HCT116 (cell line): ENCODE results near the gene DOK5. TPM values are rescaled to one million over a fixed set of nuclear protein-coding genes. Genes with fewer than 3 reads are reported as not detected.

ENCODE experiments used
- ATAC-seq: fragments of 200-7000 bp; cut with Tn5 transposase; 2 replicates; pipeline ENCODE4 v1.9.1; 2020; ENCODE audit warnings: mild to moderate bottlenecking, moderate library complexity
- BruUV-seq: library from RNA; stranded (reverse); fragments of 400-500 nt; replicated peaks from 2 replicates; lab custom pipeline; 2021; lab: Mats Ljungman, UMichigan
- CTCF ChIA-PET: fragments of 300-600 bp; sonication (Branson Sonifier 250); formaldehyde crosslinking; loops from one replicate; lab custom pipeline; 2021; ENCODE audit warnings: antibody characterized with exemption; lab: Charles Lee
- POLR2A ChIA-PET: fragments of 300-600, 350-600 bp; sonication (Branson Sonifier 250); formaldehyde crosslinking; loops from one replicate; lab custom pipeline; 2021; ENCODE audit warnings: antibody characterized with exemption; lab: Charles Lee
- RAD21 ChIA-PET, 2 experiments: fragments of 300-600 bp; sonication (Branson Sonifier 250); formaldehyde crosslinking; loops; one replicate each; lab custom pipeline; 2023; ENCODE audit warnings: low total read pairs in 2 of 2; ENCODE audit not compliant: uncharacterized antibody in 2 of 2, unreplicated experiment in 2 of 2, low non-redundant PET in 1 of 2; lab: Charles Lee
- DNase-seq: peaks from one replicate; pipeline ENCODE4 v3.0.0-alpha.2; 2010; ENCODE audit warnings: low read depth, low spot score
- H2AFZ ChIP-seq: fragments of 200-600 bp; shearing (Covaris generic), sonication (generic); 2 replicates; pipeline ENCODE4 v1.6.1; 2017; ENCODE audit warnings: low read depth, mixed run types, mixed read lengths, antibody characterized with exemption, low read length; ENCODE audit not compliant: poor library complexity, severe bottlenecking
- H3K27ac ChIP-seq: 2 replicates; pipeline ENCODE4 v1.5.1; 2012; ENCODE audit warnings: low read depth, low read length
- H3K27me3 ChIP-seq: fragments of 200-600 bp; sonication (generic); 2 replicates; pipeline ENCODE4 v1.6.1; 2016; ENCODE audit warnings: mixed run types, low read length, mixed read lengths; ENCODE audit not compliant: insufficient read depth
- H3K36me3 ChIP-seq, 2 experiments: fragments of 200-500 bp in 1 of 2; fragments of 200-600 bp in 1 of 2; sonication (Bioruptor generic) in 1 of 2; sonication (generic) in 1 of 2; 2 replicates each; pipeline versions ENCODE4 v1.5.1 to v1.6.1; 2014 to 2016; ENCODE audit warnings: low read length in 2 of 2, inconsistent platforms in 1 of 2, mixed read lengths in 1 of 2, mixed run types in 1 of 2; ENCODE audit not compliant: insufficient read depth in 2 of 2, control insufficient read depth in 1 of 2
- H3K4me1 ChIP-seq, 2 experiments: fragments of 200-600 bp in 1 of 2; sonication (generic) in 1 of 2; 2 replicates each; pipeline versions ENCODE4 v1.5.1 to v1.6.1; 2012 to 2017; ENCODE audit warnings: low read length in 2 of 2, inconsistent platforms in 1 of 2, mild to moderate bottlenecking in 1 of 2, mixed read lengths in 1 of 2, mixed run types in 1 of 2, moderate library complexity in 1 of 2; ENCODE audit not compliant: insufficient read depth in 2 of 2, control insufficient read depth in 1 of 2
- H3K4me2 ChIP-seq: fragments of 200-600 bp; sonication (generic); 2 replicates; pipeline ENCODE4 v1.6.1; 2017; ENCODE audit warnings: mixed run types, low read length, mixed read lengths
- H3K4me3 ChIP-seq, 2 experiments: fragments of 200-600 bp in 1 of 2; sonication (generic) in 1 of 2; replicated peaks in 1 of 2; 2 replicates each; pipeline ENCODE4 v1.5.1; 2011 to 2016; ENCODE audit warnings: low read length in 2 of 2, control low read depth in 1 of 2, low read depth in 1 of 2, mild to moderate bottlenecking in 1 of 2, mixed read lengths in 1 of 2, mixed run types in 1 of 2
- H3K79me2 ChIP-seq: fragments of 200-600 bp; sonication (generic); 2 replicates; pipeline ENCODE4 v1.6.1; 2017; ENCODE audit warnings: mild to moderate bottlenecking, mixed run types, low read length, moderate library complexity, mixed read lengths; ENCODE audit not compliant: insufficient read depth
- H3K9ac ChIP-seq: fragments of 200-600 bp; sonication (generic); 2 replicates; pipeline ENCODE4 v1.6.1; 2016; ENCODE audit warnings: low read length, mixed read lengths
- H3K9me2 ChIP-seq: fragments of 200-600 bp; sonication (generic), shearing (Covaris generic); 2 replicates; pipeline ENCODE4 v1.6.1; 2017; ENCODE audit warnings: mixed run types, mild to moderate bottlenecking, moderate library complexity; ENCODE audit not compliant: insufficient read depth
- H3K9me3 ChIP-seq, 2 experiments: fragments of 200-500 bp in 1 of 2; fragments of 200-600 bp in 1 of 2; sonication (Bioruptor generic) in 1 of 2; sonication (generic) in 1 of 2; 2 replicates each; pipeline ENCODE4 v1.6.1; 2014 to 2017; ENCODE audit warnings: low read length in 2 of 2, mixed read lengths in 2 of 2, inconsistent platforms in 1 of 2, low read depth in 1 of 2, mild to moderate bottlenecking in 1 of 2, mixed run types in 1 of 2, moderate library complexity in 1 of 2; ENCODE audit not compliant: control insufficient read depth in 1 of 2, insufficient read depth in 1 of 2
- H4K20me1 ChIP-seq: fragments of 200-600 bp; sonication (generic), shearing (Covaris generic); 2 replicates; pipeline ENCODE4 v1.6.1; 2017; ENCODE audit warnings: mixed run types, mild to moderate bottlenecking, moderate library complexity; ENCODE audit not compliant: insufficient read depth
- EGR1 ChIP-seq: IDR thresholded peaks from 2 replicates; pipeline ENCODE4 v1.6.1; 2012; ENCODE audit warnings: low read depth
- EZH2 ChIP-seq: fragments of 200-600 bp; sonication (generic); IDR thresholded peaks from 2 replicates; pipeline ENCODE4 v1.6.1; 2017; ENCODE audit warnings: antibody characterized with exemption, mixed run types
- FOSL1 ChIP-seq: IDR thresholded peaks from 2 replicates; pipeline ENCODE4 v1.6.1; 2012; ENCODE audit warnings: low read depth
- POLR2A ChIP-seq: IDR thresholded peaks from 2 replicates; pipeline ENCODE4 v1.7.0; 2011; ENCODE audit warnings: borderline replicate concordance; ENCODE audit not compliant: insufficient read depth, insufficient read length; ENCODE audit errors: extremely low read depth
- SIN3A ChIP-seq: IDR thresholded peaks from 2 replicates; pipeline ENCODE4 v1.6.1; 2012; ENCODE audit warnings: low read depth
- SP1 ChIP-seq: IDR thresholded peaks from 2 replicates; pipeline ENCODE4 v1.6.1; 2012; ENCODE audit warnings: low read depth
- TCF7L2 ChIP-seq: IDR thresholded peaks from 2 replicates; pipeline ENCODE4 v1.7.0; 2011; ENCODE audit warnings: borderline replicate concordance, inconsistent platforms; ENCODE audit not compliant: insufficient read depth, insufficient read length; ENCODE audit errors: extremely low read depth
- ZNF274 ChIP-seq: fragments of 200-500 bp; sonication (Bioruptor generic); IDR thresholded peaks from 2 replicates; pipeline ENCODE4 v1.6.1; 2014; ENCODE audit warnings: mild to moderate bottlenecking, low read depth, low read length, inconsistent platforms
- intact Hi-C: fragments of 100-400 bp; cut with micrococcal nuclease; formaldehyde crosslinking; loops from 2 replicates; pipeline ENCODE4 v1.10.0; 2022
- total RNA-seq: library from RNA; stranded (reverse); gene quantifications from one replicate; pipeline ENCODE4 v1.2.1, GENCODE V29; 2021; ENCODE audit not compliant: unreplicated experiment
- TF ChIP-seq, protein P1 (sequence below): IDR thresholded peaks from 2 replicates; pipeline ENCODE4 v1.6.1; 2012; ENCODE audit warnings: low read depth
- TF ChIP-seq, protein P2 (sequence below), 3 experiments: fragments of 200-600 bp in 1 of 3; sonication (generic) in 1 of 3; IDR thresholded peaks in 2 of 3; conservative IDR thresholded peaks in 1 of 3; 2 replicates each; pipeline ENCODE4 v1.5.1; 2012 to 2017; ENCODE audit warnings: low read depth in 2 of 3, low read length in 2 of 3, antibody characterized with exemption in 1 of 3, borderline replicate concordance in 1 of 3, control low read depth in 1 of 3, mild to moderate bottlenecking in 1 of 3, mixed read lengths in 1 of 3, mixed run types in 1 of 3, moderate library complexity in 1 of 3; ENCODE audit not compliant: insufficient read depth in 1 of 3
- TF ChIP-seq, protein P3 (sequence below): IDR thresholded peaks from 2 replicates; pipeline ENCODE4 v1.6.1; 2011; ENCODE audit warnings: mild to moderate bottlenecking, low read length, moderate library complexity; ENCODE audit not compliant: insufficient replicate concordance; ENCODE audit errors: extremely low read depth

Gene DOK5
- total RNA-seq, 1 experiment from 2014 or later, result not detected

DNA sequence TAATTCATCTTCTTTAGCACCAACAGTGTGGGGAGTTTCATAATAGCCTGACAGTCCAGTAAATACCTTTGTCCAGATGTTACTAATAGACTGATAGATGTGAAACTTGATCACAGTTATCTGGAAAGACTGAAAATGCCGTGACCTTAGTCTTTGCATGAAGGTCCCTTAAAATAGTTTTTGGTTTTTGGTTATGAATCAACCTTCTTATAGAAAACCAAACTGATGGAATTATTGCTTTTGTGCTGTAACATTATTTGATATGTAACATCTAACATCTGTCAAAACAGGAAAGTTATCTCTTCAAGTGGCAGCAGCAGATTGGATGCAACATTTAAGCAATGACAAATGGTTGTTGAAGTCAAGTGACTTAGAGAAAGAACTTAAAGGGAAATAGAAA is 190.4 kb downstream of the DOK5 start:
- no peaks in the 10 kb centered on the region for H4K20me1 ChIP-seq
- H2AFZ ChIP-seq, result no peak overlapping the region
- ChIA-PET CTCF (no interaction called here), POLR2A (no interaction called here), RAD21 (no interaction called here)
- H3K36me3 ChIP-seq, result no peaks in the 10 kb centered on the region
- H3K27me3 ChIP-seq, result peaks cover 11% of the 10 kb centered on the region; the same call in 1 of the 2 replicates
- DNase-seq (no peak), ATAC-seq (no peak)
- BruUV-seq, result no TSS peak
- H3K9me3 ChIP-seq, result no peaks in the 10 kb centered on the region
- H3K9ac ChIP-seq, result no peak overlapping the region
- H3K4me2 ChIP-seq, result no peak overlapping the region
- H3K79me2 ChIP-seq, result no peaks in the 10 kb centered on the region
- no peak overlapping the region for H3K4me3 ChIP-seq
- peaks cover 0 to 7% of the 10 kb centered on the region in 2 experiments; a peak in 1 of 4 replicates for H3K4me1 ChIP-seq
- no peaks in the 10 kb centered on the region for H3K9me2 ChIP-seq
- TF ChIP-seq EZH2 (no peak), SP1 (no peak), SIN3A (no peak), POLR2A (no peak), TCF7L2 (no peak), FOSL1 (no peak), EGR1 (no peak), ZNF274 (no peak)
- TF ChIP-seq, protein P1, sequence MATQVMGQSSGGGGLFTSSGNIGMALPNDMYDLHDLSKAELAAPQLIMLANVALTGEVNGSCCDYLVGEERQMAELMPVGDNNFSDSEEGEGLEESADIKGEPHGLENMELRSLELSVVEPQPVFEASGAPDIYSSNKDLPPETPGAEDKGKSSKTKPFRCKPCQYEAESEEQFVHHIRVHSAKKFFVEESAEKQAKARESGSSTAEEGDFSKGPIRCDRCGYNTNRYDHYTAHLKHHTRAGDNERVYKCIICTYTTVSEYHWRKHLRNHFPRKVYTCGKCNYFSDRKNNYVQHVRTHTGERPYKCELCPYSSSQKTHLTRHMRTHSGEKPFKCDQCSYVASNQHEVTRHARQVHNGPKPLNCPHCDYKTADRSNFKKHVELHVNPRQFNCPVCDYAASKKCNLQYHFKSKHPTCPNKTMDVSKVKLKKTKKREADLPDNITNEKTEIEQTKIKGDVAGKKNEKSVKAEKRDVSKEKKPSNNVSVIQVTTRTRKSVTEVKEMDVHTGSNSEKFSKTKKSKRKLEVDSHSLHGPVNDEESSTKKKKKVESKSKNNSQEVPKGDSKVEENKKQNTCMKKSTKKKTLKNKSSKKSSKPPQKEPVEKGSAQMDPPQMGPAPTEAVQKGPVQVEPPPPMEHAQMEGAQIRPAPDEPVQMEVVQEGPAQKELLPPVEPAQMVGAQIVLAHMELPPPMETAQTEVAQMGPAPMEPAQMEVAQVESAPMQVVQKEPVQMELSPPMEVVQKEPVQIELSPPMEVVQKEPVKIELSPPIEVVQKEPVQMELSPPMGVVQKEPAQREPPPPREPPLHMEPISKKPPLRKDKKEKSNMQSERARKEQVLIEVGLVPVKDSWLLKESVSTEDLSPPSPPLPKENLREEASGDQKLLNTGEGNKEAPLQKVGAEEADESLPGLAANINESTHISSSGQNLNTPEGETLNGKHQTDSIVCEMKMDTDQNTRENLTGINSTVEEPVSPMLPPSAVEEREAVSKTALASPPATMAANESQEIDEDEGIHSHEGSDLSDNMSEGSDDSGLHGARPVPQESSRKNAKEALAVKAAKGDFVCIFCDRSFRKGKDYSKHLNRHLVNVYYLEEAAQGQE, result no peak
- TF ChIP-seq, protein P2, sequence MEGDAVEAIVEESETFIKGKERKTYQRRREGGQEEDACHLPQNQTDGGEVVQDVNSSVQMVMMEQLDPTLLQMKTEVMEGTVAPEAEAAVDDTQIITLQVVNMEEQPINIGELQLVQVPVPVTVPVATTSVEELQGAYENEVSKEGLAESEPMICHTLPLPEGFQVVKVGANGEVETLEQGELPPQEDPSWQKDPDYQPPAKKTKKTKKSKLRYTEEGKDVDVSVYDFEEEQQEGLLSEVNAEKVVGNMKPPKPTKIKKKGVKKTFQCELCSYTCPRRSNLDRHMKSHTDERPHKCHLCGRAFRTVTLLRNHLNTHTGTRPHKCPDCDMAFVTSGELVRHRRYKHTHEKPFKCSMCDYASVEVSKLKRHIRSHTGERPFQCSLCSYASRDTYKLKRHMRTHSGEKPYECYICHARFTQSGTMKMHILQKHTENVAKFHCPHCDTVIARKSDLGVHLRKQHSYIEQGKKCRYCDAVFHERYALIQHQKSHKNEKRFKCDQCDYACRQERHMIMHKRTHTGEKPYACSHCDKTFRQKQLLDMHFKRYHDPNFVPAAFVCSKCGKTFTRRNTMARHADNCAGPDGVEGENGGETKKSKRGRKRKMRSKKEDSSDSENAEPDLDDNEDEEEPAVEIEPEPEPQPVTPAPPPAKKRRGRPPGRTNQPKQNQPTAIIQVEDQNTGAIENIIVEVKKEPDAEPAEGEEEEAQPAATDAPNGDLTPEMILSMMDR (IDR thresholded peaks at IDR 0.05 in 2 of 3, conservative IDR thresholded peaks at IDR 0.05 in 1 of 3; ENCODE audit: borderline replicate concordance in 1 of 3, insufficient read depth in 1 of 3, low read depth in 2 of 3, low read length in 2 of 3), result no peak
- TF ChIP-seq, protein P3, sequence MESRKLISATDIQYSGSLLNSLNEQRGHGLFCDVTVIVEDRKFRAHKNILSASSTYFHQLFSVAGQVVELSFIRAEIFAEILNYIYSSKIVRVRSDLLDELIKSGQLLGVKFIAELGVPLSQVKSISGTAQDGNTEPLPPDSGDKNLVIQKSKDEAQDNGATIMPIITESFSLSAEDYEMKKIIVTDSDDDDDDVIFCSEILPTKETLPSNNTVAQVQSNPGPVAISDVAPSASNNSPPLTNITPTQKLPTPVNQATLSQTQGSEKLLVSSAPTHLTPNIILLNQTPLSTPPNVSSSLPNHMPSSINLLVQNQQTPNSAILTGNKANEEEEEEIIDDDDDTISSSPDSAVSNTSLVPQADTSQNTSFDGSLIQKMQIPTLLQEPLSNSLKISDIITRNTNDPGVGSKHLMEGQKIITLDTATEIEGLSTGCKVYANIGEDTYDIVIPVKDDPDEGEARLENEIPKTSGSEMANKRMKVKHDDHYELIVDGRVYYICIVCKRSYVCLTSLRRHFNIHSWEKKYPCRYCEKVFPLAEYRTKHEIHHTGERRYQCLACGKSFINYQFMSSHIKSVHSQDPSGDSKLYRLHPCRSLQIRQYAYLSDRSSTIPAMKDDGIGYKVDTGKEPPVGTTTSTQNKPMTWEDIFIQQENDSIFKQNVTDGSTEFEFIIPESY, result no peak
- intact Hi-C loops, result loop anchor here (5.0 kb wide), 1 partner anchor 1581 kb away; the partner anchor contains the start of gene MC3R
- no peak overlapping the region for H3K27ac ChIP-seq
